HepG2 (cell line): ENCODE data around the gene BCAT1. TPM values are rescaled to one million over a fixed set of nuclear protein-coding genes. Genes with fewer than 3 reads are reported as not detected.

Source experiments
- ATAC-seq: fragments of 200-7000 bp; cut with Tn5 transposase; 3 replicates; pipeline ENCODE4 v1.9.1; 2020; ENCODE audit warnings: mild to moderate bottlenecking, moderate library complexity
- BruUV-seq: library from RNA; stranded (reverse); fragments of 400-500 nt; replicated peaks from 2 replicates; lab custom pipeline; 2021; lab: Mats Ljungman, UMichigan
- CTCF ChIA-PET: fragments of 300-600 bp; formaldehyde crosslinking; extraction: SDS; loops from one replicate; lab custom pipeline; 2021; ENCODE audit warnings: low total read pairs, inconsistent platforms, low intra/inter-chr PET ratio; lab: Yijun Ruan, JAX
- POLR2A ChIA-PET: fragments of 350-600 bp; sonication (Branson Sonifier 250); formaldehyde crosslinking; loops from one replicate; lab custom pipeline; 2020; ENCODE audit warnings: antibody characterized with exemption, inconsistent platforms; lab: Yijun Ruan, JAX
- DNase-seq: peaks from one replicate; pipeline ENCODE4 v3.0.0-alpha.2; 2015; ENCODE audit warnings: low spot score
- FAIRE-seq: peaks from 3 replicates; lab custom pipeline; 2011; peaks lifted over from hg19 to GRCh38; lab: Jason Lieb, UNC
- H2AFZ ChIP-seq: one replicate; pipeline ENCODE4 v1.6.1; 2011; ENCODE audit warnings: low read length, inconsistent platforms
- H3K27ac ChIP-seq: fragments of 300-600 bp; 3 replicates; pipeline ENCODE4 v1.8.0; 2011; ENCODE audit warnings: mixed run types, mild to moderate bottlenecking, mixed read lengths, low read length, inconsistent platforms; ENCODE audit not compliant: insufficient read depth; ENCODE audit errors: extremely low read length
- H3K27me3 ChIP-seq, 2 experiments: fragments of 200-600 bp in 1 of 2; 2 replicates in 1 of 2; 3 replicates in 1 of 2; pipeline versions ENCODE4 v1.6.0 to v1.8.0; 2011; ENCODE audit warnings: low read length in 2 of 2, mild to moderate bottlenecking in 2 of 2, moderate library complexity in 2 of 2, inconsistent platforms in 1 of 2; ENCODE audit not compliant: insufficient read depth in 2 of 2, control insufficient read depth in 1 of 2
- H3K36me3 ChIP-seq, 2 experiments: fragments of 200-600 bp in 1 of 2; replicated peaks in 1 of 2; 2 replicates in 1 of 2; 3 replicates in 1 of 2; pipeline versions ENCODE4 v1.5.1 to v1.8.0; 2011; ENCODE audit warnings: low read length in 2 of 2, inconsistent platforms in 1 of 2; ENCODE audit not compliant: insufficient read depth in 2 of 2, control insufficient read depth in 1 of 2
- H3K4me1 ChIP-seq: 2 replicates; pipeline ENCODE4 v1.5.1; 2012; ENCODE audit warnings: low read length, inconsistent platforms; ENCODE audit not compliant: insufficient read depth
- H3K4me2 ChIP-seq: 2 replicates; pipeline ENCODE4 v1.6.0; 2011; ENCODE audit warnings: low read depth, low read length, inconsistent platforms
- H3K4me3 ChIP-seq, 3 experiments: fragments of 200-600 bp in 1 of 3; sonication (generic), shearing (Covaris generic) in 1 of 3; replicated peaks in 1 of 3; 2 replicates each; pipeline ENCODE4 v1.5.1; 2011 to 2016; ENCODE audit warnings: low read length in 3 of 3, inconsistent platforms in 2 of 3, low read depth in 2 of 3, mild to moderate bottlenecking in 2 of 3, control low read depth in 1 of 3, mixed read lengths in 1 of 3; ENCODE audit not compliant: insufficient read depth in 1 of 3
- H3K79me2 ChIP-seq: one replicate; pipeline ENCODE4 v1.6.1; 2011; ENCODE audit warnings: low read length, inconsistent platforms; ENCODE audit not compliant: insufficient read depth
- H3K9ac ChIP-seq: 2 replicates; pipeline ENCODE4 v1.6.0; 2011; ENCODE audit warnings: mild to moderate bottlenecking, low read depth, low read length, inconsistent platforms; ENCODE audit not compliant: insufficient read depth
- H3K9me3 ChIP-seq: 2 replicates; pipeline ENCODE4 v1.5.1; 2012; ENCODE audit warnings: mild to moderate bottlenecking, low read length
- H4K20me1 ChIP-seq: 2 replicates; pipeline ENCODE4 v1.6.0; 2011; ENCODE audit warnings: inconsistent platforms, mild to moderate bottlenecking, low read length, moderate library complexity; ENCODE audit not compliant: insufficient read depth
- ZNF292 ChIP-seq: sonication (generic); formaldehyde crosslinking; IDR thresholded peaks from 2 replicates; pipeline ENCODE4 v1.8.1; 2022; ENCODE audit warnings: mild to moderate bottlenecking, low read depth, missing genetic modification reagents, borderline replicate concordance
- ZNF441 ChIP-seq: sonication (generic); formaldehyde crosslinking; IDR thresholded peaks from 2 replicates; pipeline ENCODE4 v1.7.0; 2021; ENCODE audit warnings: missing genetic modification reagents, borderline replicate concordance
- WGBS: methylation state at CpG from one replicate; pipeline ENCODE4 v1.1.6; 2017; ENCODE audit warnings: low lambda C conversion rate; 5-methylcytosine and 5-hydroxymethylcytosine counted together
- in situ Hi-C: cut with HindIII; loops from 2 replicates; pipeline ENCODE4 v1.10.0; 2017; ENCODE audit warnings: low pct_unique_long_range_greater_than_20kb; ENCODE audit not compliant: extremely low pct_ligation_motif_present
- intact Hi-C: fragments of 100-400 bp; cut with micrococcal nuclease; formaldehyde crosslinking; loops from one replicate; pipeline ENCODE4 v1.10.0; 2022; ENCODE audit not compliant: unreplicated experiment
- polyA plus RNA-seq, 8 experiments: library from polyadenylated mRNA; depleted of rRNA in 3 of 8; stranded (reverse) in 7 of 8; unstranded in 1 of 8; fragments of >200 nt; fragmentation: Illumina TruSeq in 4 of 8; extraction: Trizol in 4 of 8; gene quantifications; 2 replicates each; pipeline versions ENCODE4 v1.2.1 to v1.2.3, GENCODE V29; 2011 to 2016; ENCODE audit warnings: low read depth in 4 of 8, missing spikeins in 1 of 8, mixed read lengths in 1 of 8; ENCODE audit not compliant: insufficient read depth in 1 of 8
- total RNA-seq, 5 experiments: library from RNA; depleted of rRNA; stranded (reverse); fragments of >200 nt; fragmentation: Illumina TruSeq; extraction: Trizol; gene quantifications; 2 replicates each; pipeline ENCODE4 v1.2.3, GENCODE V29; 2016; ENCODE audit warnings: low read depth in 1 of 5
- TF ChIP-seq, protein P1 (sequence below): sonication (generic); formaldehyde crosslinking; IDR thresholded peaks from 2 replicates; pipeline ENCODE4 v1.4.0; 2020; ENCODE audit warnings: missing genetic modification reagents, borderline replicate concordance

BCAT1 gene
- total and polyA plus RNA-seq, 2 of the 13 experiments (the other 11 are each of a cell fraction or from before 2014, with no cell fraction given): 8.0 to 75.5 TPM

DNA sequence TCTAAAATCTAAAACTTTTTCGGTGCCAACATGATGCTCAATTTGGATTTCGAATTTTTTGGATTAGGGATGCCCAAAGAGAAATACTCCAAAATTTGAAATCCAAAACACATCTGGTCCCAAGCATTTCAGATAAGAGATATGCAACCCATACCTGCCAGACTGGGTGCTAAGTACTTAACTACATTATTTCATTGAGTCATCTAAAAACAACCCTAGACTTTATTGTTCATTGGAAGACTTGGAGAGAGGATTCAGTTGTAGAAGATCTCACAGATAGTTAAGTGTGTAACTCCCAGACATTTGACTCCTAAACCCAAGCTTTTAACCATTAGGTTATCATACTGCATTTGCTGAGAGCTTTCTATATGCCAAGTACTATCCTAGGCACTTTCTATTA is 102.2 kb downstream of the BCAT1 start:
- H3K27me3 ChIP-seq: no peaks in the 10 kb centered on the region
- H4K20me1 ChIP-seq: no peaks in the 10 kb centered on the region
- H3K27ac ChIP-seq: no peak overlapping the region
- H3K4me1 ChIP-seq: no peaks in the 10 kb centered on the region
- no peak overlapping the region for H3K4me3 ChIP-seq
- ChIA-PET CTCF (no interaction called here), POLR2A (no interaction called here)
- H3K9me3 ChIP-seq: no peaks in the 10 kb centered on the region
- H3K36me3 ChIP-seq: peaks cover 0 to 17% of the 10 kb centered on the region in 2 experiments; a peak in 2 of 5 replicates
- FAIRE-seq (no peak), ATAC-seq (no peak), DNase-seq (no peak)
- in situ Hi-C loops (no loop called here), intact Hi-C loops (no loop called here)
- H3K4me2 ChIP-seq: no peak overlapping the region
- no TSS peak for BruUV-seq
- 95% methylated on average over 2 of the region's 2 CpGs for WGBS
- TF ChIP-seq ZNF441 (CRISPR knock-in tag) (no peak), ZNF292 (CRISPR knock-in tag) (no peak)
- TF ChIP-seq, protein P1, sequence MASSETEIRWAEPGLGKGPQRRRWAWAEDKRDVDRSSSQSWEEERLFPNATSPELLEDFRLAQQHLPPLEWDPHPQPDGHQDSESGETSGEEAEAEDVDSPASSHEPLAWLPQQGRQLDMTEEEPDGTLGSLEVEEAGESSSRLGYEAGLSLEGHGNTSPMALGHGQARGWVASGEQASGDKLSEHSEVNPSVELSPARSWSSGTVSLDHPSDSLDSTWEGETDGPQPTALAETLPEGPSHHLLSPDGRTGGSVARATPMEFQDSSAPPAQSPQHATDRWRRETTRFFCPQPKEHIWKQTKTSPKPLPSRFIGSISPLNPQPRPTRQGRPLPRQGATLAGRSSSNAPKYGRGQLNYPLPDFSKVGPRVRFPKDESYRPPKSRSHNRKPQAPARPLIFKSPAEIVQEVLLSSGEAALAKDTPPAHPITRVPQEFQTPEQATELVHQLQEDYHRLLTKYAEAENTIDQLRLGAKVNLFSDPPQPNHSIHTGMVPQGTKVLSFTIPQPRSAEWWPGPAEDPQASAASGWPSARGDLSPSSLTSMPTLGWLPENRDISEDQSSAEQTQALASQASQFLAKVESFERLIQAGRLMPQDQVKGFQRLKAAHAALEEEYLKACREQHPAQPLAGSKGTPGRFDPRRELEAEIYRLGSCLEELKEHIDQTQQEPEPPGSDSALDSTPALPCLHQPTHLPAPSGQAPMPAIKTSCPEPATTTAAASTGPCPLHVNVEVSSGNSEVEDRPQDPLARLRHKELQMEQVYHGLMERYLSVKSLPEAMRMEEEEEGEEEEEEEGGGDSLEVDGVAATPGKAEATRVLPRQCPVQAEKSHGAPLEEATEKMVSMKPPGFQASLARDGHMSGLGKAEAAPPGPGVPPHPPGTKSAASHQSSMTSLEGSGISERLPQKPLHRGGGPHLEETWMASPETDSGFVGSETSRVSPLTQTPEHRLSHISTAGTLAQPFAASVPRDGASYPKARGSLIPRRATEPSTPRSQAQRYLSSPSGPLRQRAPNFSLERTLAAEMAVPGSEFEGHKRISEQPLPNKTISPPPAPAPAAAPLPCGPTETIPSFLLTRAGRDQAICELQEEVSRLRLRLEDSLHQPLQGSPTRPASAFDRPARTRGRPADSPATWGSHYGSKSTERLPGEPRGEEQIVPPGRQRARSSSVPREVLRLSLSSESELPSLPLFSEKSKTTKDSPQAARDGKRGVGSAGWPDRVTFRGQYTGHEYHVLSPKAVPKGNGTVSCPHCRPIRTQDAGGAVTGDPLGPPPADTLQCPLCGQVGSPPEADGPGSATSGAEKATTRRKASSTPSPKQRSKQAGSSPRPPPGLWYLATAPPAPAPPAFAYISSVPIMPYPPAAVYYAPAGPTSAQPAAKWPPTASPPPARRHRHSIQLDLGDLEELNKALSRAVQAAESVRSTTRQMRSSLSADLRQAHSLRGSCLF (CRISPR knock-in tag): no peak
- no peaks in the 10 kb centered on the region for H3K79me2 ChIP-seq
- H3K9ac ChIP-seq: no peak overlapping the region
- no peak overlapping the region for H2AFZ ChIP-seq
